GM19043 (cell line): ENCODE results near the gene PEX13.

Source experiments
- ATAC-seq: cut with Tn5 transposase; IDR thresholded peaks from one replicate; pipeline ENCODE4 v1.9.1; 2021; ENCODE audit warnings: low read depth; ENCODE audit not compliant: unreplicated experiment

PEX13 gene

GRCh38 chr2:61059382-61059781 lies 41.9 kb downstream of the PEX13 start:
- no peak for ATAC-seq

- peak; percentile 93 for ATAC-seq
Observed at GRCh38 chr2:61065714-61066709, 48.5 kb downstream of the PEX13 start, which contains the start of gene SANBR. TSS of gene SANBR (plus strand) at chr2:61065871. CDS start at chr2:61070351, 4,480 bp downstream.

- no peak for ATAC-seq
Observed at GRCh38 chr2:61074100-61074499, 56.6 kb downstream of the PEX13 start.

- no peak for ATAC-seq
Observed at GRCh38 chr2:61085883-61086282, 68.4 kb downstream of the PEX13 start.

- ATAC-seq: no peak
Observed at GRCh38 chr2:61089797-61090196, 72.3 kb downstream of the PEX13 start.

GRCh38 chr2:61090386-61090921 lies 72.9 kb downstream of the PEX13 start:
- ATAC-seq: no peak

GRCh38 chr2:61091485-61091884 lies 74.0 kb downstream of the PEX13 start:
- no peak for ATAC-seq

GRCh38 chr2:61096438-61096837 lies 78.9 kb downstream of the PEX13 start:
- ATAC-seq: no peak

GRCh38 chr2:61100801-61101200 lies 83.3 kb downstream of the PEX13 start:
- no peak for ATAC-seq
